PC-9 (cell line): ENCODE measurements around the gene STOML3. TPM values are rescaled to one million over a fixed set of nuclear protein-coding genes. Genes with fewer than 3 reads are reported as not detected.

ENCODE experiments used
- BruUV-seq: library from RNA; stranded (reverse); fragments of 400-500 nt; replicated peaks from 2 replicates; lab custom pipeline; 2021; lab: Mats Ljungman, UMichigan
- CTCF ChIA-PET: fragments of 300-600 bp; sonication (Branson Sonifier 250); formaldehyde crosslinking; loops from one replicate; lab custom pipeline; 2022; ENCODE audit warnings: antibody characterized with exemption; lab: Charles Lee
- POLR2A ChIA-PET: fragments of 300-600 bp; sonication (Branson Sonifier 250); formaldehyde crosslinking; loops from one replicate; lab custom pipeline; 2022; ENCODE audit warnings: antibody characterized with exemption; ENCODE audit not compliant: unreplicated experiment; lab: Charles Lee
- DNase-seq, 2 experiments: peaks; one replicate each; pipeline versions ENCODE4 v3.0.0 to v3.0.0-alpha.2; 2015 to 2022; ENCODE audit warnings: mixed read lengths in 1 of 2
- H2AFZ ChIP-seq: fragments of 200-600 bp; sonication (generic); 2 replicates; pipeline ENCODE4 v1.8.1; 2017; ENCODE audit warnings: antibody characterized with exemption
- H3F3A ChIP-seq: fragments of 200-600 bp; sonication (generic); 2 replicates; pipeline ENCODE4 v1.8.1; 2017; ENCODE audit warnings: antibody characterized with exemption, mild to moderate bottlenecking, low read depth; ENCODE audit not compliant: insufficient read depth
- H3K27ac ChIP-seq: fragments of 200-600 bp; sonication (generic); 2 replicates; pipeline ENCODE4 v1.6.1; 2016; ENCODE audit warnings: mixed run types
- H3K27me3 ChIP-seq: fragments of 200-600 bp; sonication (generic); 2 replicates; pipeline ENCODE4 v1.6.1; 2016; ENCODE audit warnings: low read depth, mixed run types; ENCODE audit not compliant: insufficient read depth
- H3K36me3 ChIP-seq: fragments of 200-600 bp; sonication (generic); 2 replicates; pipeline ENCODE4 v1.6.1; 2016; ENCODE audit warnings: low read depth, mixed run types
- H3K4me1 ChIP-seq: fragments of 200-600 bp; sonication (generic); replicated peaks from 2 replicates; pipeline ENCODE4 v1.6.1; 2016; ENCODE audit warnings: mixed run types; ENCODE audit not compliant: insufficient read depth
- H3K4me2 ChIP-seq: fragments of 200-600 bp; sonication (generic); 2 replicates; pipeline ENCODE4 v1.6.1; 2017; ENCODE audit warnings: mixed run types
- H3K4me3 ChIP-seq: fragments of 200-600 bp; sonication (generic); 2 replicates; pipeline ENCODE4 v1.6.1; 2016; ENCODE audit warnings: mixed run types
- H3K79me2 ChIP-seq: fragments of 200-600 bp; sonication (generic); 2 replicates; pipeline ENCODE4 v1.6.1; 2017; ENCODE audit warnings: low read depth, mixed run types
- H3K9me2 ChIP-seq: fragments of 200-600 bp; sonication (generic); 2 replicates; pipeline ENCODE4 v1.8.1; 2017; ENCODE audit warnings: mild to moderate bottlenecking; ENCODE audit not compliant: insufficient read depth
- H3K9me3 ChIP-seq: fragments of 200-600 bp; sonication (generic); 2 replicates; pipeline ENCODE4 v1.8.1; 2016; ENCODE audit warnings: low read depth; ENCODE audit not compliant: insufficient read depth
- H4K20me1 ChIP-seq: fragments of 200-600 bp; sonication (generic); 2 replicates; pipeline ENCODE4 v1.8.1; 2017; ENCODE audit not compliant: insufficient read depth
- CTCF ChIP-seq: fragments of 200-600 bp; sonication (generic); conservative IDR thresholded peaks from 2 replicates; pipeline ENCODE4 v1.6.1; 2017; ENCODE audit warnings: mixed run types, antibody characterized with exemption, mild to moderate bottlenecking, moderate library complexity
- EZH2 ChIP-seq: fragments of 200-600 bp; sonication (generic); IDR thresholded peaks from 2 replicates; pipeline ENCODE4 v1.8.0; 2017; ENCODE audit warnings: antibody characterized with exemption, low read depth
- intact Hi-C: fragments of 100-400 bp; cut with micrococcal nuclease; formaldehyde crosslinking; loops from one replicate; pipeline ENCODE4 v1.10.0; 2022; ENCODE audit not compliant: unreplicated experiment
- total RNA-seq: library from RNA; stranded (reverse); gene quantifications from 2 replicates; pipeline ENCODE4 v1.2.3, GENCODE V29; 2021

The STOML3 gene
- total RNA-seq, 1 experiment from 2014 or later = not detected

- DNase-seq = no peak
- BruUV-seq = no TSS peak
- Histone ChIP-seq H3K36me3 (no peaks in the 10 kb centered on the region), H3K4me1 (no peaks in the 10 kb centered on the region), H3K27ac (no peak overlapping the region), H3K27me3 (no peaks in the 10 kb centered on the region), H3K4me3 (no peak overlapping the region), H4K20me1 (no peaks in the 10 kb centered on the region), H3K9me3 (no peaks in the 10 kb centered on the region), H3K9me2 (no peaks in the 10 kb centered on the region), H3F3A (no peaks in the 10 kb centered on the region), H2AFZ (no peak overlapping the region), H3K79me2 (no peaks in the 10 kb centered on the region), H3K4me2 (no peak overlapping the region)
- POLR2A ChIA-PET = no interaction called here
- CTCF ChIA-PET = no interaction called here
- intact Hi-C loops = no loop called here
- no peak for TF ChIP-seq CTCF
- TF ChIP-seq EZH2 = no peak
These were observed 32.6 kb downstream of the STOML3 start for GRCh38 chr13:38957794-38958592.

GRCh38 chr13:38954844-38955243, 35.8 kb downstream of the STOML3 start:
- BruUV-seq = no TSS peak
- no peaks in the 10 kb centered on the region for H3K79me2 ChIP-seq

GRCh38 chr13:38954291-38954690, 36.3 kb downstream of the STOML3 start:
- Histone ChIP-seq H3K9me2 (no peaks in the 10 kb centered on the region), H4K20me1 (no peaks in the 10 kb centered on the region), H3K4me1 (no peaks in the 10 kb centered on the region), H3F3A (no peaks in the 10 kb centered on the region), H3K4me3 (no peak overlapping the region), H2AFZ (no peak overlapping the region), H3K4me2 (no peak overlapping the region), H3K27me3 (no peaks in the 10 kb centered on the region), H3K9me3 (no peaks in the 10 kb centered on the region), H3K27ac (no peak overlapping the region), H3K79me2 (no peaks in the 10 kb centered on the region), H3K36me3 (no peaks in the 10 kb centered on the region)
- ChIA-PET POLR2A (no interaction called here), CTCF (no interaction called here)
- no peak for TF ChIP-seq EZH2
- no peak for TF ChIP-seq CTCF
- no peak for DNase-seq
- intact Hi-C loops = no loop called here
- BruUV-seq = no TSS peak

More at GRCh38 chr13:38954844-38955243, 35.8 kb downstream of the STOML3 start:
- Histone ChIP-seq H3F3A (no peaks in the 10 kb centered on the region), H4K20me1 (no peaks in the 10 kb centered on the region), H3K4me2 (no peak overlapping the region), H3K4me1 (no peaks in the 10 kb centered on the region), H3K9me3 (no peaks in the 10 kb centered on the region), H3K9me2 (no peaks in the 10 kb centered on the region), H3K4me3 (no peak overlapping the region), H3K27me3 (no peaks in the 10 kb centered on the region), H3K27ac (no peak overlapping the region), H2AFZ (no peak overlapping the region), H3K36me3 (no peaks in the 10 kb centered on the region)
- ChIA-PET CTCF (no interaction called here), POLR2A (no interaction called here)
- intact Hi-C loops = no loop called here
- no peak for DNase-seq
- no peak for TF ChIP-seq EZH2
- no peak for TF ChIP-seq CTCF
